PC-9 (cell line): ENCODE results near the gene TUSC1.

Source experiments
- EZH2 ChIP-seq: fragments of 200-600 bp; sonication (generic); IDR thresholded peaks from 2 replicates; pipeline ENCODE4 v1.8.0; 2017; ENCODE audit warnings: antibody characterized with exemption, low read depth
- TF ChIP-seq, protein P1 (sequence below): fragments of 200-600 bp; sonication (generic); conservative IDR thresholded peaks from 2 replicates; pipeline ENCODE4 v1.6.1; 2017; ENCODE audit warnings: mixed run types, antibody characterized with exemption, mild to moderate bottlenecking, moderate library complexity

DNA sequence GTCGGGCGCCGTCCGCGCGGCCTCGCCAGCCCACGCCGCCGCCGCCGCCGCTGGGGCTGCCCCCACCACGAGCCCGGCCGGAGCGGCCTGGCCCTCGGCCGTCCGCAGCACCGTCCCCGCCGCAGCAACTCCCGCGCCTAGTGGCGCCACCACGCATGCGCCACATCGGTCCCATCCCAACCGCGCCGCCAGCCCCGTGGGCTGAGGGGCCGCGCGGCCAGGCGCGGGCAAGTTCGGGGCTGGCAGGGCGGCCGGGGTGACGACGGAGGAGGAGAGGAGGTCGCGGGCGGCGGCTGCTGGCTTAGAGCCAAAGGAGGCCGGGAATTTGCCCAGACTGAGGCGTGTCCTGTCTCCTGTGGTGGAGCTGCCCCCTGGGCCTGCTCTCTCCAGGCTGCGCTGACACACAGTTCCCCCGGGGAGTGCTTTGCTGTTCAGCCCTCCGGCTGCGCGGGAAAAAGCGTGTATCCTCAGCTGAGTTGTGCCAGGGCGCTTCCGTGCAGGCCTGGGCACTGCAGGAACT is at the start of gene TUSC1:
- TF ChIP-seq, protein P1, sequence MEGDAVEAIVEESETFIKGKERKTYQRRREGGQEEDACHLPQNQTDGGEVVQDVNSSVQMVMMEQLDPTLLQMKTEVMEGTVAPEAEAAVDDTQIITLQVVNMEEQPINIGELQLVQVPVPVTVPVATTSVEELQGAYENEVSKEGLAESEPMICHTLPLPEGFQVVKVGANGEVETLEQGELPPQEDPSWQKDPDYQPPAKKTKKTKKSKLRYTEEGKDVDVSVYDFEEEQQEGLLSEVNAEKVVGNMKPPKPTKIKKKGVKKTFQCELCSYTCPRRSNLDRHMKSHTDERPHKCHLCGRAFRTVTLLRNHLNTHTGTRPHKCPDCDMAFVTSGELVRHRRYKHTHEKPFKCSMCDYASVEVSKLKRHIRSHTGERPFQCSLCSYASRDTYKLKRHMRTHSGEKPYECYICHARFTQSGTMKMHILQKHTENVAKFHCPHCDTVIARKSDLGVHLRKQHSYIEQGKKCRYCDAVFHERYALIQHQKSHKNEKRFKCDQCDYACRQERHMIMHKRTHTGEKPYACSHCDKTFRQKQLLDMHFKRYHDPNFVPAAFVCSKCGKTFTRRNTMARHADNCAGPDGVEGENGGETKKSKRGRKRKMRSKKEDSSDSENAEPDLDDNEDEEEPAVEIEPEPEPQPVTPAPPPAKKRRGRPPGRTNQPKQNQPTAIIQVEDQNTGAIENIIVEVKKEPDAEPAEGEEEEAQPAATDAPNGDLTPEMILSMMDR, result no peak
- TF ChIP-seq EZH2, result no peak
